GM19239 (cell line): Measurements from ENCODE around the gene PDE4D.
A peak's percentile ranks its signal among the peaks of the same experiment; 100 is the strongest.

Source experiments
- DNase-seq: peaks from one replicate; pipeline ENCODE4 v3.0.0; 2011; ENCODE audit warnings: low spot score; ENCODE audit not compliant: insufficient read length
- FAIRE-seq: peaks from 2 replicates; lab custom pipeline; 2011; peaks lifted over from hg19 to GRCh38; lab: Jason Lieb, UNC

The PDE4D gene

GRCh38 chr5:59542306-59542705 lies 351.2 kb downstream of the PDE4D start:
- no peak for FAIRE-seq
- DNase-seq = no peak

- DNase-seq (no peak), FAIRE-seq (no peak)
Observed at GRCh38 chr5:59540366-59540765, 353.2 kb downstream of the PDE4D start.

GRCh38 chr5:59538750-59539121 lies 354.8 kb downstream of the PDE4D start:
- FAIRE-seq (no peak), DNase-seq (no peak)

GRCh38 chr5:59537961-59538749 lies 355.4 kb downstream of the PDE4D start:
- DNase-seq = no peak
- FAIRE-seq = no peak

GRCh38 chr5:59536875-59537274 lies 356.7 kb downstream of the PDE4D start:
- DNase-seq = no peak
- no peak for FAIRE-seq

- no peak for FAIRE-seq
- no peak for DNase-seq
Observed at GRCh38 chr5:59535561-59535960, 358.0 kb downstream of the PDE4D start.

- FAIRE-seq = no peak
- no peak for DNase-seq
Observed at GRCh38 chr5:59533730-59534108, 359.8 kb downstream of the PDE4D start.

- no peak for FAIRE-seq
Observed at GRCh38 chr5:59532979-59533729, 360.4 kb downstream of the PDE4D start.

GRCh38 chr5:59529239-59529638 lies 364.3 kb downstream of the PDE4D start:
- DNase-seq = no peak
- no peak for FAIRE-seq

More at GRCh38 chr5:59532979-59533729, 360.4 kb downstream of the PDE4D start:
- DNase-seq = no peak

GRCh38 chr5:59528202-59528862 lies 365.2 kb downstream of the PDE4D start:
- no peak for FAIRE-seq
- no peak for DNase-seq

GRCh38 chr5:59525957-59526356 lies 367.6 kb downstream of the PDE4D start:
- FAIRE-seq (no peak), DNase-seq (no peak)

GRCh38 chr5:59525311-59525710 lies 368.2 kb downstream of the PDE4D start:
- DNase-seq (no peak), FAIRE-seq (no peak)

- no peak for DNase-seq
Observed at GRCh38 chr5:59522201-59522831, 371.2 kb downstream of the PDE4D start.

GRCh38 chr5:59521476-59521875 lies 372.1 kb downstream of the PDE4D start:
- FAIRE-seq = no peak
- DNase-seq = no peak

More at GRCh38 chr5:59522201-59522831, 371.2 kb downstream of the PDE4D start:
- FAIRE-seq = no peak

- FAIRE-seq (no peak), DNase-seq (no peak)
Observed at GRCh38 chr5:59519338-59519737, 374.2 kb downstream of the PDE4D start.

GRCh38 chr5:59517926-59518585 lies 375.5 kb downstream of the PDE4D start:
- FAIRE-seq = no peak
- no peak for DNase-seq

GRCh38 chr5:59516161-59516560 lies 377.4 kb downstream of the PDE4D start:
- FAIRE-seq (no peak), DNase-seq (no peak)

GRCh38 chr5:59506285-59506877 lies 387.1 kb downstream of the PDE4D start:
- peak; percentile 47 for FAIRE-seq
- no peak for DNase-seq

GRCh38 chr5:59504043-59504442 lies 389.5 kb downstream of the PDE4D start:
- FAIRE-seq (no peak), DNase-seq (no peak)

- FAIRE-seq = no peak
- DNase-seq = no peak
Observed at GRCh38 chr5:59503220-59503619, 390.3 kb downstream of the PDE4D start.
